A673 (cell line): ENCODE results near the gene ECSCR. TPM values are rescaled to one million over a fixed set of nuclear protein-coding genes. Genes with fewer than 3 reads are reported as not detected.

Experiments used
- BruUV-seq: library from RNA; stranded (reverse); fragments of 400-500 nt; replicated peaks from 2 replicates; lab custom pipeline; 2021; lab: Mats Ljungman, UMichigan
- CTCF ChIA-PET: fragments of 300-600 bp; sonication (Branson Sonifier 250); formaldehyde crosslinking; loops from one replicate; lab custom pipeline; 2022; ENCODE audit warnings: antibody characterized with exemption; lab: Charles Lee
- POLR2A ChIA-PET: fragments of 300-600 bp; sonication (Branson Sonifier 250); formaldehyde crosslinking; loops from one replicate; lab custom pipeline; 2022; ENCODE audit warnings: antibody characterized with exemption; ENCODE audit not compliant: low non-redundant PET; lab: Charles Lee
- DNase-seq: peaks from one replicate; pipeline ENCODE4 v3.0.0-alpha.2; 2015; ENCODE audit warnings: low spot score
- H3K27ac ChIP-seq: fragments of 200-600 bp; sonication (generic); 2 replicates; pipeline ENCODE4 v1.5.1; 2016; ENCODE audit warnings: mixed run types, low read depth, mild to moderate bottlenecking, mixed read lengths, antibody characterized with exemption, low read length; ENCODE audit not compliant: poor library complexity, severe bottlenecking
- H3K27me3 ChIP-seq: fragments of 200-600 bp; sonication (generic); replicated peaks from 2 replicates; pipeline ENCODE4 v1.6.1; 2017; ENCODE audit warnings: mixed run types, low read depth, mild to moderate bottlenecking, mixed read lengths, antibody characterized with exemption, low read length; ENCODE audit not compliant: insufficient read depth, poor library complexity
- H3K36me3 ChIP-seq: fragments of 200-600 bp; sonication (generic); 2 replicates; pipeline ENCODE4 v1.6.1; 2016; ENCODE audit warnings: mixed run types, mild to moderate bottlenecking, mixed read lengths, antibody characterized with exemption, low read length; ENCODE audit not compliant: insufficient read depth, poor library complexity, severe bottlenecking
- H3K4me1 ChIP-seq: fragments of 200-600 bp; sonication (generic); 2 replicates; pipeline ENCODE4 v1.6.1; 2017; ENCODE audit warnings: mixed run types, mild to moderate bottlenecking, mixed read lengths, antibody characterized with exemption, low read length; ENCODE audit not compliant: insufficient read depth, poor library complexity, severe bottlenecking
- H3K4me3 ChIP-seq: fragments of 200-600 bp; sonication (generic); 2 replicates; pipeline ENCODE4 v1.5.1; 2016; ENCODE audit warnings: low read depth, mixed run types, mild to moderate bottlenecking, mixed read lengths, low read length; ENCODE audit not compliant: poor library complexity, severe bottlenecking
- H3K9me3 ChIP-seq: fragments of 200-600 bp; sonication (generic); 2 replicates; pipeline ENCODE4 v1.6.1; 2016; ENCODE audit warnings: mixed run types, low read depth, mild to moderate bottlenecking, mixed read lengths, antibody characterized with exemption, low read length; ENCODE audit not compliant: poor library complexity, severe bottlenecking
- CTCF ChIP-seq: fragments of 300-800, 200-600 bp; sonication (generic); conservative IDR thresholded peaks from 2 replicates; pipeline ENCODE4 v1.5.1; 2017; ENCODE audit warnings: low read depth, mild to moderate bottlenecking, antibody characterized with exemption, low read length, moderate library complexity, mixed read lengths
- EZH2 ChIP-seq: fragments of 200-600 bp; sonication (generic); IDR thresholded peaks from 2 replicates; pipeline ENCODE4 v1.6.1; 2017; ENCODE audit warnings: borderline replicate concordance, low read depth, mild to moderate bottlenecking, mixed read lengths, antibody characterized with exemption, low read length; ENCODE audit not compliant: poor library complexity, severe bottlenecking
- intact Hi-C: fragments of 100-400 bp; cut with micrococcal nuclease; formaldehyde crosslinking; loops from one replicate; pipeline ENCODE4 v1.10.0; 2022; ENCODE audit not compliant: unreplicated experiment
- total RNA-seq: library from RNA; stranded (reverse); gene quantifications from 2 replicates; pipeline ENCODE4 v1.2.3, GENCODE V29; 2021

Gene ECSCR
- total RNA-seq, 1 experiment from 2014 or later: 1.6 TPM

GRCh38 chr5:139457241-139457640 is 5.3 kb downstream of the ECSCR start:
- no peak overlapping the region for H3K27ac ChIP-seq
- H3K36me3 ChIP-seq: no peaks in the 10 kb centered on the region
- intact Hi-C loops: no loop called here
- no peaks in the 10 kb centered on the region for H3K27me3 ChIP-seq
- CTCF ChIA-PET: no interaction called here
- peaks cover under 1% of the 10 kb centered on the region for H3K4me1 ChIP-seq
- no peak overlapping the region for H3K4me3 ChIP-seq
- no peak for DNase-seq
- no TSS peak for BruUV-seq
- H3K9me3 ChIP-seq: no peaks in the 10 kb centered on the region
- TF ChIP-seq CTCF: no peak
- no peak for TF ChIP-seq EZH2
- POLR2A ChIA-PET: interaction anchor here (0.6 kb wide), 1 partner anchor 17 kb away, joined by 3 read pairs; no protein-coding TSS in a partner anchor

- TF ChIP-seq CTCF: no peak
- TF ChIP-seq EZH2: no peak
- CTCF ChIA-PET: no interaction called here
These were observed 5.8 kb downstream of the ECSCR start for GRCh38 chr5:139456776-139457175.

GRCh38 chr5:139454568-139455290 is 7.8 kb downstream of the ECSCR start:
- no peaks in the 10 kb centered on the region for H3K27me3 ChIP-seq
- H3K27ac ChIP-seq: no peak overlapping the region
- DNase-seq: no peak
- intact Hi-C loops: no loop called here
- H3K36me3 ChIP-seq: no peaks in the 10 kb centered on the region
- no peak for TF ChIP-seq EZH2
- TF ChIP-seq CTCF: no peak
- BruUV-seq: no TSS peak
- ChIA-PET POLR2A (interaction anchor here (0.5 kb wide), 1 partner anchor 31 kb away, joined by 3 read pairs; no protein-coding TSS in a partner anchor), CTCF (no interaction called here)
- no peak overlapping the region for H3K4me3 ChIP-seq
- no peaks in the 10 kb centered on the region for H3K9me3 ChIP-seq
- no peaks in the 10 kb centered on the region for H3K4me1 ChIP-seq

More at GRCh38 chr5:139456776-139457175, 5.8 kb downstream of the ECSCR start:
- no peak for DNase-seq
- Histone ChIP-seq H3K4me3 (no peak overlapping the region), H3K36me3 (no peaks in the 10 kb centered on the region), H3K4me1 (no peaks in the 10 kb centered on the region), H3K27ac (no peak overlapping the region), H3K9me3 (no peaks in the 10 kb centered on the region), H3K27me3 (no peaks in the 10 kb centered on the region)
- intact Hi-C loops: no loop called here
- POLR2A ChIA-PET: interaction anchor here (0.6 kb wide), 1 partner anchor 16 kb away, joined by 3 read pairs; no protein-coding TSS in a partner anchor
- no TSS peak for BruUV-seq
